SK-N-MC (cell line): ENCODE results near the gene MAGI1.

ENCODE experiments used
- DNase-seq: peaks from one replicate; pipeline ENCODE4 v3.0.0-alpha.2; 2011; ENCODE audit warnings: low read depth, low spot score
- H3K27ac ChIP-seq: fragments of 200-600 bp; sonication (generic); 2 replicates; pipeline ENCODE4 v1.5.1; 2016; ENCODE audit warnings: mixed run types
- H3K36me3 ChIP-seq: fragments of 200-600 bp; sonication (generic); 2 replicates; pipeline ENCODE4 v1.6.1; 2017; ENCODE audit warnings: antibody characterized with exemption, low read length, mixed read lengths; ENCODE audit not compliant: insufficient read depth
- H3K4me3 ChIP-seq: fragments of 200-600 bp; sonication (generic); 2 replicates; pipeline ENCODE4 v1.5.1; 2016
- H3K9ac ChIP-seq: fragments of 200-600 bp; sonication (generic); 2 replicates; pipeline ENCODE4 v1.8.0; 2017; ENCODE audit warnings: mixed run types, mixed read lengths; ENCODE audit not compliant: insufficient read length
- H3K9me3 ChIP-seq: fragments of 200-600 bp; sonication (generic); 2 replicates; pipeline ENCODE4 v1.6.1; 2017; ENCODE audit warnings: low read depth, mild to moderate bottlenecking, antibody characterized with exemption, low read length, moderate library complexity, mixed read lengths
- EZH2 ChIP-seq: fragments of 200-600 bp; sonication (generic); IDR thresholded peaks from one replicate; pipeline ENCODE4 v1.6.1; 2017; ENCODE audit warnings: antibody characterized with exemption
- FOXP2 ChIP-seq: optimal IDR thresholded peaks from 2 replicates; pipeline ENCODE3; 2011; ENCODE audit warnings: mild to moderate bottlenecking, moderate library complexity; ENCODE audit not compliant: insufficient read depth; ENCODE audit errors: extremely low read length, control extremely low read depth
- POLR2AphosphoS5 ChIP-seq: IDR thresholded peaks from 2 replicates; pipeline ENCODE4 v1.6.1; 2012; ENCODE audit warnings: mild to moderate bottlenecking, low read depth, low read length, borderline replicate concordance

Gene MAGI1

GRCh38 chr3:65343026-65343425, 695.7 kb downstream of the MAGI1 start:
- H3K4me3 ChIP-seq, result no peak overlapping the region
- H3K36me3 ChIP-seq, result no peaks in the 10 kb centered on the region
- no peak overlapping the region for H3K9ac ChIP-seq
- no peak overlapping the region for H3K27ac ChIP-seq
- no peak for DNase-seq
- H3K9me3 ChIP-seq, result no peaks in the 10 kb centered on the region
- no peak for TF ChIP-seq POLR2AphosphoS5
- TF ChIP-seq FOXP2, result no peak
- no peak for TF ChIP-seq EZH2

- Histone ChIP-seq H3K36me3 (no peaks in the 10 kb centered on the region), H3K4me3 (no peak overlapping the region), H3K9me3 (no peaks in the 10 kb centered on the region), H3K9ac (no peak overlapping the region), H3K27ac (no peak overlapping the region)
- TF ChIP-seq FOXP2 (no peak), POLR2AphosphoS5 (no peak), EZH2 (no peak)
- no peak for DNase-seq
These were observed 696.5 kb downstream of the MAGI1 start for GRCh38 chr3:65342084-65342683.

GRCh38 chr3:65339192-65339740, 699.5 kb downstream of the MAGI1 start:
- no peak overlapping the region for H3K4me3 ChIP-seq
- H3K36me3 ChIP-seq, result no peaks in the 10 kb centered on the region
- TF ChIP-seq EZH2 (no peak), POLR2AphosphoS5 (no peak), FOXP2 (no peak)
- no peak overlapping the region for H3K9ac ChIP-seq
- DNase-seq, result no peak
- H3K9me3 ChIP-seq, result no peaks in the 10 kb centered on the region
- no peak overlapping the region for H3K27ac ChIP-seq

GRCh38 chr3:65338571-65338970, 700.1 kb downstream of the MAGI1 start:
- Histone ChIP-seq H3K27ac (no peak overlapping the region), H3K9me3 (no peaks in the 10 kb centered on the region), H3K4me3 (no peak overlapping the region), H3K36me3 (no peaks in the 10 kb centered on the region), H3K9ac (no peak overlapping the region)
- TF ChIP-seq POLR2AphosphoS5, result no peak
- DNase-seq, result no peak

- no peaks in the 10 kb centered on the region for H3K36me3 ChIP-seq
- no peak for TF ChIP-seq POLR2AphosphoS5
- TF ChIP-seq EZH2, result no peak
- TF ChIP-seq FOXP2, result no peak
- H3K9ac ChIP-seq, result no peak overlapping the region
- no peaks in the 10 kb centered on the region for H3K9me3 ChIP-seq
- DNase-seq, result no peak
- H3K27ac ChIP-seq, result no peak overlapping the region
- no peak overlapping the region for H3K4me3 ChIP-seq
These were observed 703.1 kb downstream of the MAGI1 start for GRCh38 chr3:65335587-65335986.

GRCh38 chr3:65334045-65334665, 704.6 kb downstream of the MAGI1 start:
- TF ChIP-seq POLR2AphosphoS5 (no peak), EZH2 (no peak), FOXP2 (no peak)
- no peak for DNase-seq
- no peaks in the 10 kb centered on the region for H3K36me3 ChIP-seq
- H3K4me3 ChIP-seq, result no peak overlapping the region
- no peak overlapping the region for H3K9ac ChIP-seq
- no peaks in the 10 kb centered on the region for H3K9me3 ChIP-seq
- H3K27ac ChIP-seq, result no peak overlapping the region

GRCh38 chr3:65331730-65332129, 707.0 kb downstream of the MAGI1 start:
- H3K9ac ChIP-seq, result no peak overlapping the region
- H3K36me3 ChIP-seq, result no peaks in the 10 kb centered on the region
- H3K27ac ChIP-seq, result no peak overlapping the region
- TF ChIP-seq EZH2, result no peak
- no peak for TF ChIP-seq POLR2AphosphoS5
- H3K9me3 ChIP-seq, result no peaks in the 10 kb centered on the region
- no peak for DNase-seq
- no peak overlapping the region for H3K4me3 ChIP-seq

GRCh38 chr3:65330072-65330471, 708.6 kb downstream of the MAGI1 start:
- H3K36me3 ChIP-seq, result no peaks in the 10 kb centered on the region
- H3K27ac ChIP-seq, result no peak overlapping the region
- H3K9ac ChIP-seq, result no peak overlapping the region
- H3K9me3 ChIP-seq, result no peaks in the 10 kb centered on the region
- no peak for DNase-seq
- TF ChIP-seq POLR2AphosphoS5, result no peak
- TF ChIP-seq FOXP2, result no peak
- TF ChIP-seq EZH2, result no peak
- no peak overlapping the region for H3K4me3 ChIP-seq

- no peak overlapping the region for H3K4me3 ChIP-seq
- H3K36me3 ChIP-seq, result no peaks in the 10 kb centered on the region
- DNase-seq, result no peak
- TF ChIP-seq FOXP2, result no peak
- no peak for TF ChIP-seq EZH2
- TF ChIP-seq POLR2AphosphoS5, result no peak
- H3K9ac ChIP-seq, result no peak overlapping the region
- H3K9me3 ChIP-seq, result no peaks in the 10 kb centered on the region
- H3K27ac ChIP-seq, result no peak overlapping the region
These were observed 710.6 kb downstream of the MAGI1 start for GRCh38 chr3:65328148-65328547.
